HepG2 (cell line): Measurements from ENCODE around the gene HNRNPF. TPM values are rescaled to one million over a fixed set of nuclear protein-coding genes. Genes with fewer than 3 reads are reported as not detected.

Experiments used
- GABPA ChIP-seq, 2 experiments: IDR thresholded peaks; 2 replicates each; pipeline ENCODE4 v1.6.1; 2011 to 2016; ENCODE audit warnings: low read depth in 2 of 2, low read length in 1 of 2, missing biosample characterization in 1 of 2, missing genetic modification characterization in 1 of 2
- HIVEP1 ChIP-seq: sonication (generic); formaldehyde crosslinking; IDR thresholded peaks from 2 replicates; pipeline ENCODE4 v1.4.0; 2020; ENCODE audit warnings: mild to moderate bottlenecking, missing genetic modification reagents
- KLF9 ChIP-seq: IDR thresholded peaks from 2 replicates; pipeline ENCODE4 v1.6.1; 2016; ENCODE audit warnings: low read depth
- NFATC3 ChIP-seq: sonication (generic); formaldehyde crosslinking; IDR thresholded peaks from 2 replicates; pipeline ENCODE4 v1.5.1; 2020; ENCODE audit warnings: mild to moderate bottlenecking, missing genetic modification reagents
- NFYC ChIP-seq: IDR thresholded peaks from 2 replicates; pipeline ENCODE4 v1.6.1; 2016; ENCODE audit warnings: missing genetic modification reagents, missing compliant biosample characterization
- PHF8 ChIP-seq: sonication (generic); formaldehyde crosslinking; IDR thresholded peaks from 2 replicates; pipeline ENCODE4 v1.5.0; 2020; ENCODE audit warnings: missing genetic modification reagents
- PITX1 ChIP-seq: sonication (generic); formaldehyde crosslinking; IDR thresholded peaks from 2 replicates; pipeline ENCODE4 v1.5.1; 2020; ENCODE audit warnings: mild to moderate bottlenecking, missing genetic modification reagents
- SMAD3 ChIP-seq: sonication (generic); formaldehyde crosslinking; IDR thresholded peaks from 2 replicates; pipeline ENCODE4 v1.4.0; 2020; ENCODE audit warnings: missing genetic modification reagents
- SP5 ChIP-seq: IDR thresholded peaks from 2 replicates; pipeline ENCODE4 v1.6.1; 2016; ENCODE audit warnings: low read depth, borderline replicate concordance
- TAF15 ChIP-seq: fragments of 200-400 bp; formaldehyde crosslinking; IDR thresholded peaks from one replicate; pipeline ENCODE4 v1.6.1; 2018; ENCODE audit warnings: mild to moderate bottlenecking, low read depth, low read length; ENCODE audit not compliant: poor library complexity, severe bottlenecking
- ZFP36 ChIP-seq: fragments of 150-350 bp; IDR thresholded peaks from 2 replicates; pipeline ENCODE4 v1.6.1; 2018; ENCODE audit warnings: borderline replicate concordance, low read length, low read depth; ENCODE audit not compliant: partially characterized antibody
- ZNF232 ChIP-seq: sonication (generic); formaldehyde crosslinking; IDR thresholded peaks from 2 replicates; pipeline ENCODE4 v1.4.0; 2020; ENCODE audit warnings: missing genetic modification reagents, borderline replicate concordance
- ZNF318 ChIP-seq: sonication (generic); formaldehyde crosslinking; IDR thresholded peaks from 2 replicates; pipeline ENCODE4 v1.4.0; 2020; ENCODE audit warnings: mild to moderate bottlenecking, missing genetic modification reagents
- ZNF543 ChIP-seq: sonication (generic); formaldehyde crosslinking; IDR thresholded peaks from 2 replicates; pipeline ENCODE4 v1.4.0; 2020; ENCODE audit warnings: mild to moderate bottlenecking, missing genetic modification reagents
- ZNF652 ChIP-seq: IDR thresholded peaks from 2 replicates; pipeline ENCODE4 v1.6.1; 2016; ENCODE audit warnings: low read depth, borderline replicate concordance
- ZNF709 ChIP-seq: sonication (generic); formaldehyde crosslinking; IDR thresholded peaks from 2 replicates; pipeline ENCODE4 v1.5.0; 2020; ENCODE audit warnings: mild to moderate bottlenecking, missing genetic modification reagents
- ZNF737 ChIP-seq: sonication (generic); formaldehyde crosslinking; IDR thresholded peaks from 2 replicates; pipeline ENCODE4 v1.5.0; 2020; ENCODE audit warnings: missing genetic modification reagents, mild to moderate bottlenecking, borderline replicate concordance
- ZNF883 ChIP-seq: sonication (generic); formaldehyde crosslinking; IDR thresholded peaks from 2 replicates; pipeline ENCODE4 v1.5.1; 2020; ENCODE audit warnings: mild to moderate bottlenecking, missing genetic modification reagents; ENCODE audit errors: not compliant biosample characterization
- polyA plus RNA-seq, 8 experiments: library from polyadenylated mRNA; depleted of rRNA in 3 of 8; stranded (reverse) in 7 of 8; unstranded in 1 of 8; fragments of >200 nt; fragmentation: Illumina TruSeq in 4 of 8; extraction: Trizol in 4 of 8; gene quantifications; 2 replicates each; pipeline versions ENCODE4 v1.2.1 to v1.2.3, GENCODE V29; 2011 to 2016; ENCODE audit warnings: low read depth in 4 of 8, missing spikeins in 1 of 8, mixed read lengths in 1 of 8; ENCODE audit not compliant: insufficient read depth in 1 of 8
- total RNA-seq, 5 experiments: library from RNA; depleted of rRNA; stranded (reverse); fragments of >200 nt; fragmentation: Illumina TruSeq; extraction: Trizol; gene quantifications; 2 replicates each; pipeline ENCODE4 v1.2.3, GENCODE V29; 2016; ENCODE audit warnings: low read depth in 1 of 5
- TF ChIP-seq, protein P1 (sequence below): IDR thresholded peaks from 2 replicates; pipeline ENCODE4 v1.6.1; 2016; ENCODE audit warnings: low read depth, borderline replicate concordance
- TF ChIP-seq, protein P2 (sequence below): IDR thresholded peaks from 2 replicates; pipeline ENCODE4 v1.6.1; 2016; ENCODE audit warnings: low read depth, control low read depth

Gene HNRNPF
- total and polyA plus RNA-seq, 2 of the 13 experiments (the other 11 are each of a cell fraction or from before 2014, with no cell fraction given): 166 to 308 TPM

DNA sequence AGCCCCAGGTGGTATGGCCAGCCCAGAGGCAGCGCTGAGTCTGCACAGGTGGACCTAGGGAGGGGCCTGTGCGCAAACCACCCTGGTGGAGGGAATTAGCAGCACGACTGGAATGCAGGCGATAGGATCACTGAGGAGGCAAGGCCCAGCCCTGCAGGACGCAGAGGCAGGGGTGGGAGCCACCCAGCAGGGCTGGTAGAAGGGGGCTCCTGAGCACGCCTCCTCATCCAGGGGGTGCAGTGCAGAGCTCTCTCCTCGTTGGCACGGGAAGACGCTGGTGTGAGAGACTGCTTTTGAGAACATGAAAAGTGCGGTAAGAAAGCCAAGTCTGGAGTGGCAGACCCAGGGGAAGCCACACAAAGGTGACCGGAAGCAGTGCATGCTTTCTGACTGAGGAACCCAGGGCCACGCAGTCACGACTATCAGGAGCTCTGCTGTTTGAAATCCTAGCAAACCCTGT lies 31.5 kb downstream of the HNRNPF start (continued):
- TF ChIP-seq SMAD3 (CRISPR knock-in tag) (no peak), ZNF232 (CRISPR knock-in tag) (no peak), ZNF883 (CRISPR knock-in tag) (no peak), GABPA (IDR thresholded peaks at IDR 0.05; ENCODE audit: low read depth, low read length) (no peak), GABPA (CRISPR knock-in tag; IDR thresholded peaks at IDR 0.05; ENCODE audit: low read depth) (peak; percentile 29), ZNF737 (CRISPR knock-in tag) (no peak), ZNF318 (CRISPR knock-in tag) (no peak), NFYC (CRISPR knock-in tag) (no peak), PHF8 (CRISPR knock-in tag) (peak; percentile 57; the same call in 1 of the 2 replicates), ZNF543 (CRISPR knock-in tag) (no peak), SP5 (CRISPR knock-in tag) (no peak), ZNF709 (CRISPR knock-in tag) (0 out of 2 replicates have a peak, but pooled peaks have one; percentile 40), HIVEP1 (peak; percentile 37; the same call in 1 of the 2 replicates), KLF9 (CRISPR knock-in tag) (no peak), TAF15 (no peak), NFATC3 (no peak), ZNF652 (CRISPR knock-in tag) (no peak), PITX1 (peak; percentile 51; the same call in 1 of the 2 replicates), ZFP36 (no peak)
- TF ChIP-seq, protein P1, sequence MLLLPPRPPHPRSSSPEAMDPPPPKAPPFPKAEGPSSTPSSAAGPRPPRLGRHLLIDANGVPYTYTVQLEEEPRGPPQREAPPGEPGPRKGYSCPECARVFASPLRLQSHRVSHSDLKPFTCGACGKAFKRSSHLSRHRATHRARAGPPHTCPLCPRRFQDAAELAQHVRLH (CRISPR knock-in tag): peak; percentile 45; the same call in 1 of the 2 replicates
- TF ChIP-seq, protein P2, sequence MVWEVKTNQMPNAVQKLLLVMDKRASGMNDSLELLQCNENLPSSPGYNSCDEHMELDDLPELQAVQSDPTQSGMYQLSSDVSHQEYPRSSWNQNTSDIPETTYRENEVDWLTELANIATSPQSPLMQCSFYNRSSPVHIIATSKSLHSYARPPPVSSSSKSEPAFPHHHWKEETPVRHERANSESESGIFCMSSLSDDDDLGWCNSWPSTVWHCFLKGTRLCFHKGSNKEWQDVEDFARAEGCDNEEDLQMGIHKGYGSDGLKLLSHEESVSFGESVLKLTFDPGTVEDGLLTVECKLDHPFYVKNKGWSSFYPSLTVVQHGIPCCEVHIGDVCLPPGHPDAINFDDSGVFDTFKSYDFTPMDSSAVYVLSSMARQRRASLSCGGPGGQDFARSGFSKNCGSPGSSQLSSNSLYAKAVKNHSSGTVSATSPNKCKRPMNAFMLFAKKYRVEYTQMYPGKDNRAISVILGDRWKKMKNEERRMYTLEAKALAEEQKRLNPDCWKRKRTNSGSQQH (CRISPR knock-in tag): no peak
